ENCODE data around the gene CRELD2. TPM values are rescaled to one million over a fixed set of nuclear protein-coding genes. Genes with fewer than 3 reads are reported as not detected.

The CRELD2 gene
- total and polyA plus RNA-seq, 2 of the 13 experiments (the other 11 are each of a cell fraction or from before 2014, with no cell fraction given), result 17.2 to 44.7 TPM

GRCh38 chr22:49962012-49962750, 43.7 kb downstream of the CRELD2 start (continued):
- no peak for TF ChIP-seq LRRFIP1 (CRISPR knock-in tag; conservative IDR thresholded peaks at IDR 0.05)
- no peak for TF ChIP-seq ZNF598 (CRISPR knock-in tag; IDR thresholded peaks at IDR 0.05; ENCODE audit: borderline replicate concordance)
- TF ChIP-seq ZNF430 (CRISPR knock-in tag; IDR thresholded peaks at IDR 0.05), result 0 out of 2 replicates have a peak, but pooled peaks have one; percentile 58
- no peak for TF ChIP-seq THAP7 (CRISPR knock-in tag; IDR thresholded peaks at IDR 0.05)
- TF ChIP-seq ZNF781 (CRISPR knock-in tag; IDR thresholded peaks at IDR 0.05; ENCODE audit: borderline replicate concordance, not compliant biosample characterization), result peak; percentile 60
- no peak for TF ChIP-seq SMC3 (IDR thresholded peaks at IDR 0.05; ENCODE audit: low read length)
- 0 out of 2 replicates have a peak, but pooled peaks have one; percentile 68 for TF ChIP-seq ZNF280B (CRISPR knock-in tag; IDR thresholded peaks at IDR 0.05; ENCODE audit: borderline replicate concordance)
- peak; percentile 70; the same call in 1 of the 2 replicates for TF ChIP-seq ZBTB7A (CRISPR knock-in tag; IDR thresholded peaks at IDR 0.05)
- peak; percentile 12; the same call in 1 of the 2 replicates for TF ChIP-seq HOXA9 (CRISPR knock-in tag; IDR thresholded peaks at IDR 0.05; ENCODE audit: borderline replicate concordance)
- TF ChIP-seq FOXP1 (IDR thresholded peaks at IDR 0.05), result no peak
- 0 out of 2 replicates have a peak, but pooled peaks have one; percentile 52 for TF ChIP-seq FOXP1 (CRISPR knock-in tag; IDR thresholded peaks at IDR 0.05)
- TF ChIP-seq MAZ (IDR thresholded peaks at IDR 0.05; ENCODE audit: borderline replicate concordance, low read depth, low read length), result peak; percentile 92; the same call in 1 of the 2 replicates
- TF ChIP-seq MAZ (CRISPR knock-in tag; IDR thresholded peaks at IDR 0.05; ENCODE audit: low read depth), result no peak
- peak; percentile 23; the same call in 1 of the 2 replicates for TF ChIP-seq RARA (CRISPR knock-in tag; IDR thresholded peaks at IDR 0.05)
- peak; percentile 6; the same call in 1 of the 2 replicates for TF ChIP-seq GATAD1 (CRISPR knock-in tag; IDR thresholded peaks at IDR 0.05)
- no peak for TF ChIP-seq ZNF251 (CRISPR knock-in tag; IDR thresholded peaks at IDR 0.05)
- TF ChIP-seq USF2 (IDR thresholded peaks at IDR 0.05; ENCODE audit: low read depth, low read length), result no peak
- peak; percentile 34; the same call in 1 of the 2 replicates for TF ChIP-seq USF2 (CRISPR knock-in tag; IDR thresholded peaks at IDR 0.05; ENCODE audit: borderline replicate concordance)
- 0 out of 2 replicates have a peak, but pooled peaks have one; percentile 60 for TF ChIP-seq SPEN (CRISPR knock-in tag; IDR thresholded peaks at IDR 0.05; ENCODE audit: low read depth)
- TF ChIP-seq MAFK (conservative IDR thresholded peaks at IDR 0.05 in 1 of 2, IDR thresholded peaks at IDR 0.05 in 1 of 2; ENCODE audit: low read length in 2 of 2), result no peak
- no peak for TF ChIP-seq GATA4 (IDR thresholded peaks at IDR 0.05; ENCODE audit: borderline replicate concordance, low read depth)
- no peak for TF ChIP-seq ZNF776 (CRISPR knock-in tag; IDR thresholded peaks at IDR 0.05)
- TF ChIP-seq AKAP8 (CRISPR knock-in tag; IDR thresholded peaks at IDR 0.05), result 0 out of 2 replicates have a peak, but pooled peaks have one; percentile 84

Measured in HepG2 (cell line).